HepG2 (cell line): Measurements from ENCODE around the gene NELL1. TPM values are rescaled to one million over a fixed set of nuclear protein-coding genes. Genes with fewer than 3 reads are reported as not detected.

ENCODE experiments used
- ATAC-seq: fragments of 200-7000 bp; cut with Tn5 transposase; 3 replicates; pipeline ENCODE4 v1.9.1; 2020; ENCODE audit warnings: mild to moderate bottlenecking, moderate library complexity
- BruUV-seq: library from RNA; stranded (reverse); fragments of 400-500 nt; replicated peaks from 2 replicates; lab custom pipeline; 2021; lab: Mats Ljungman, UMichigan
- CTCF ChIA-PET: fragments of 300-600 bp; formaldehyde crosslinking; extraction: SDS; loops from one replicate; lab custom pipeline; 2021; ENCODE audit warnings: low total read pairs, inconsistent platforms, low intra/inter-chr PET ratio; lab: Yijun Ruan, JAX
- POLR2A ChIA-PET: fragments of 350-600 bp; sonication (Branson Sonifier 250); formaldehyde crosslinking; loops from one replicate; lab custom pipeline; 2020; ENCODE audit warnings: antibody characterized with exemption, inconsistent platforms; lab: Yijun Ruan, JAX
- DNase-seq: peaks from one replicate; pipeline ENCODE4 v3.0.0-alpha.2; 2015; ENCODE audit warnings: low spot score
- FAIRE-seq: peaks from 3 replicates; lab custom pipeline; 2011; peaks lifted over from hg19 to GRCh38; lab: Jason Lieb, UNC
- H2AFZ ChIP-seq: one replicate; pipeline ENCODE4 v1.6.1; 2011; ENCODE audit warnings: low read length, inconsistent platforms
- H3K27ac ChIP-seq: fragments of 300-600 bp; 3 replicates; pipeline ENCODE4 v1.8.0; 2011; ENCODE audit warnings: mixed run types, mild to moderate bottlenecking, mixed read lengths, low read length, inconsistent platforms; ENCODE audit not compliant: insufficient read depth; ENCODE audit errors: extremely low read length
- H3K27me3 ChIP-seq, 2 experiments: fragments of 200-600 bp in 1 of 2; 2 replicates in 1 of 2; 3 replicates in 1 of 2; pipeline versions ENCODE4 v1.6.0 to v1.8.0; 2011; ENCODE audit warnings: low read length in 2 of 2, mild to moderate bottlenecking in 2 of 2, moderate library complexity in 2 of 2, inconsistent platforms in 1 of 2; ENCODE audit not compliant: insufficient read depth in 2 of 2, control insufficient read depth in 1 of 2
- H3K36me3 ChIP-seq, 2 experiments: fragments of 200-600 bp in 1 of 2; replicated peaks in 1 of 2; 2 replicates in 1 of 2; 3 replicates in 1 of 2; pipeline versions ENCODE4 v1.5.1 to v1.8.0; 2011; ENCODE audit warnings: low read length in 2 of 2, inconsistent platforms in 1 of 2; ENCODE audit not compliant: insufficient read depth in 2 of 2, control insufficient read depth in 1 of 2
- H3K4me1 ChIP-seq: 2 replicates; pipeline ENCODE4 v1.5.1; 2012; ENCODE audit warnings: low read length, inconsistent platforms; ENCODE audit not compliant: insufficient read depth
- H3K4me2 ChIP-seq: 2 replicates; pipeline ENCODE4 v1.6.0; 2011; ENCODE audit warnings: low read depth, low read length, inconsistent platforms
- H3K4me3 ChIP-seq, 3 experiments: fragments of 200-600 bp in 1 of 3; sonication (generic), shearing (Covaris generic) in 1 of 3; replicated peaks in 1 of 3; 2 replicates each; pipeline ENCODE4 v1.5.1; 2011 to 2016; ENCODE audit warnings: low read length in 3 of 3, inconsistent platforms in 2 of 3, low read depth in 2 of 3, mild to moderate bottlenecking in 2 of 3, control low read depth in 1 of 3, mixed read lengths in 1 of 3; ENCODE audit not compliant: insufficient read depth in 1 of 3
- H3K79me2 ChIP-seq: one replicate; pipeline ENCODE4 v1.6.1; 2011; ENCODE audit warnings: low read length, inconsistent platforms; ENCODE audit not compliant: insufficient read depth
- H3K9ac ChIP-seq: 2 replicates; pipeline ENCODE4 v1.6.0; 2011; ENCODE audit warnings: mild to moderate bottlenecking, low read depth, low read length, inconsistent platforms; ENCODE audit not compliant: insufficient read depth
- H3K9me3 ChIP-seq: 2 replicates; pipeline ENCODE4 v1.5.1; 2012; ENCODE audit warnings: mild to moderate bottlenecking, low read length
- H4K20me1 ChIP-seq: 2 replicates; pipeline ENCODE4 v1.6.0; 2011; ENCODE audit warnings: inconsistent platforms, mild to moderate bottlenecking, low read length, moderate library complexity; ENCODE audit not compliant: insufficient read depth
- CAMTA2 ChIP-seq: sonication (generic); formaldehyde crosslinking; IDR thresholded peaks from 2 replicates; pipeline ENCODE4 v1.4.0; 2020; ENCODE audit warnings: mild to moderate bottlenecking, missing genetic modification reagents, borderline replicate concordance
- CENPBD1 ChIP-seq: sonication (generic); formaldehyde crosslinking; IDR thresholded peaks from 2 replicates; pipeline ENCODE4 v1.8.0; 2022; ENCODE audit warnings: missing genetic modification reagents, low read depth, mild to moderate bottlenecking, borderline replicate concordance
- ELF1 ChIP-seq: sonication (generic); formaldehyde crosslinking; IDR thresholded peaks from 2 replicates; pipeline ENCODE4 v1.4.0; 2020; ENCODE audit warnings: missing genetic modification reagents
- ETV6 ChIP-seq: sonication (generic); formaldehyde crosslinking; conservative IDR thresholded peaks from 2 replicates; pipeline ENCODE4 v1.4.0; 2020; ENCODE audit warnings: missing genetic modification reagents
- KAT2B ChIP-seq: fragments of 150-350 bp; IDR thresholded peaks from 2 replicates; pipeline ENCODE4 v1.6.1; 2014; ENCODE audit warnings: low read depth, low read length, borderline replicate concordance
- MED13 ChIP-seq: sonication (generic); formaldehyde crosslinking; IDR thresholded peaks from 2 replicates; pipeline ENCODE4 v1.5.0; 2020; ENCODE audit warnings: missing genetic modification reagents
- MIER2 ChIP-seq: IDR thresholded peaks from 2 replicates; pipeline ENCODE4 v1.6.1; 2016; ENCODE audit warnings: missing biosample characterization, missing genetic modification reagents
- REST ChIP-seq, 2 experiments: IDR thresholded peaks; 2 replicates each; pipeline ENCODE4 v1.6.1; 2011 to 2012; ENCODE audit warnings: low read length in 2 of 2, borderline replicate concordance in 1 of 2, low read depth in 1 of 2, mild to moderate bottlenecking in 1 of 2, moderate library complexity in 1 of 2
- RORA ChIP-seq: sonication (generic); formaldehyde crosslinking; IDR thresholded peaks from 2 replicates; pipeline ENCODE4 v1.5.0; 2020; ENCODE audit warnings: mild to moderate bottlenecking, missing genetic modification reagents, moderate library complexity
- XBP1 ChIP-seq: sonication (generic); formaldehyde crosslinking; IDR thresholded peaks from 2 replicates; pipeline ENCODE4 v1.5.0; 2020; ENCODE audit warnings: missing genetic modification reagents
- ZBTB38 ChIP-seq: sonication (generic); formaldehyde crosslinking; IDR thresholded peaks from 2 replicates; pipeline ENCODE4 v1.5.1; 2020; ENCODE audit warnings: mild to moderate bottlenecking, missing genetic modification reagents
- ZMYM3 ChIP-seq: sonication (generic); formaldehyde crosslinking; IDR thresholded peaks from 2 replicates; pipeline ENCODE4 v1.5.1; 2020; ENCODE audit warnings: mild to moderate bottlenecking, missing genetic modification reagents
- ZNF556 ChIP-seq: sonication (generic); formaldehyde crosslinking; IDR thresholded peaks from 2 replicates; pipeline ENCODE4 v1.4.0; 2020; ENCODE audit warnings: mild to moderate bottlenecking, missing genetic modification reagents, borderline replicate concordance
- ZNF570 ChIP-seq: sonication (generic); formaldehyde crosslinking; IDR thresholded peaks from 2 replicates; pipeline ENCODE4 v1.4.0; 2020; ENCODE audit warnings: mild to moderate bottlenecking, missing genetic modification reagents, borderline replicate concordance
- ZNF772 ChIP-seq: sonication (generic); formaldehyde crosslinking; IDR thresholded peaks from 2 replicates; pipeline ENCODE4 v1.5.0; 2020; ENCODE audit warnings: mild to moderate bottlenecking, missing genetic modification reagents
- WGBS: methylation state at CpG from one replicate; pipeline ENCODE4 v1.1.6; 2017; ENCODE audit warnings: low lambda C conversion rate; 5-methylcytosine and 5-hydroxymethylcytosine counted together
- in situ Hi-C: cut with HindIII; loops from 2 replicates; pipeline ENCODE4 v1.10.0; 2017; ENCODE audit warnings: low pct_unique_long_range_greater_than_20kb; ENCODE audit not compliant: extremely low pct_ligation_motif_present
- intact Hi-C: fragments of 100-400 bp; cut with micrococcal nuclease; formaldehyde crosslinking; loops from one replicate; pipeline ENCODE4 v1.10.0; 2022; ENCODE audit not compliant: unreplicated experiment
- polyA plus RNA-seq, 8 experiments: library from polyadenylated mRNA; depleted of rRNA in 3 of 8; stranded (reverse) in 7 of 8; unstranded in 1 of 8; fragments of >200 nt; fragmentation: Illumina TruSeq in 4 of 8; extraction: Trizol in 4 of 8; gene quantifications; 2 replicates each; pipeline versions ENCODE4 v1.2.1 to v1.2.3, GENCODE V29; 2011 to 2016; ENCODE audit warnings: low read depth in 4 of 8, missing spikeins in 1 of 8, mixed read lengths in 1 of 8; ENCODE audit not compliant: insufficient read depth in 1 of 8
- total RNA-seq, 5 experiments: library from RNA; depleted of rRNA; stranded (reverse); fragments of >200 nt; fragmentation: Illumina TruSeq; extraction: Trizol; gene quantifications; 2 replicates each; pipeline ENCODE4 v1.2.3, GENCODE V29; 2016; ENCODE audit warnings: low read depth in 1 of 5

NELL1 gene
- total and polyA plus RNA-seq, 2 of the 13 experiments (the other 11 are each of a cell fraction or from before 2014, with no cell fraction given) = not detected

GRCh38 chr11:20973940-20974559 lies 304.7 kb downstream of the NELL1 start:
- H2AFZ ChIP-seq = no peak overlapping the region
- TF ChIP-seq XBP1 (CRISPR knock-in tag) (no peak), ZBTB38 (CRISPR knock-in tag) (no peak), MIER2 (CRISPR knock-in tag) (peak; percentile 59; the same call in 1 of the 2 replicates), REST (IDR thresholded peaks at IDR 0.05; ENCODE audit: borderline replicate concordance in 1 of 2, low read depth in 1 of 2, low read length in 2 of 2) (peak; percentile 14 to 88), KAT2B (no peak), ETV6 (CRISPR knock-in tag) (no peak), ELF1 (CRISPR knock-in tag) (no peak), ZNF556 (CRISPR knock-in tag) (no peak), ZNF570 (CRISPR knock-in tag) (no peak), MED13 (CRISPR knock-in tag) (no peak), ZMYM3 (CRISPR knock-in tag) (no peak), RORA (CRISPR knock-in tag) (no peak), ZNF772 (no peak), CAMTA2 (CRISPR knock-in tag) (no peak), CENPBD1 (CRISPR knock-in tag) (no peak)
- TF ChIP-seq, all 625 proteins: peak for 2
- WGBS = 2% methylated on average over 7 of the region's 7 CpGs
- Histone ChIP-seq H3K4me3 (no peak overlapping the region), H3K79me2 (no peaks in the 10 kb centered on the region), H3K27ac (no peak overlapping the region), H3K9ac (no peak overlapping the region), H3K36me3 (no peaks in the 10 kb centered on the region), H3K4me1 (no peaks in the 10 kb centered on the region), H3K27me3 (no peaks in the 10 kb centered on the region), H3K4me2 (no peak overlapping the region), H4K20me1 (no peaks in the 10 kb centered on the region), H3K9me3 (no peaks in the 10 kb centered on the region)
- in situ Hi-C loops = no loop called here
- intact Hi-C loops = no loop called here
- DNase-seq (no peak), ATAC-seq (no peak), FAIRE-seq (no peak)
- ChIA-PET POLR2A (no interaction called here), CTCF (no interaction called here)
- BruUV-seq = no TSS peak
